CD4-positive, alpha-beta memory T cell (primary cell): Measurements from ENCODE around the gene CRAMP1. TPM values are rescaled to one million over a fixed set of nuclear protein-coding genes. Genes with fewer than 3 reads are reported as not detected.
A peak's percentile ranks its signal among the peaks of the same experiment; 100 is the strongest.

Experiments used
- CTCF ChIA-PET: fragments of 350-600 bp; sonication (Branson Sonifier 250); formaldehyde crosslinking; loops from one replicate; lab custom pipeline; 2021; ENCODE audit warnings: inconsistent platforms; ENCODE audit not compliant: partially characterized antibody; lab: Charles Lee
- POLR2A ChIA-PET: fragments of 350-600 bp; sonication (Branson Sonifier 250); formaldehyde crosslinking; loops from one replicate; lab custom pipeline; 2021; ENCODE audit not compliant: partially characterized antibody; lab: Charles Lee
- DNase-seq, 5 donors: peaks; one replicate each; pipeline versions ENCODE4 v3.0.0 to v3.0.0-alpha.2; 2020 to 2022; ENCODE audit warnings: mixed read lengths in 1 of 5
- H3K27ac ChIP-seq: one replicate; pipeline ENCODE4 v1.7.0; 2013; ENCODE audit warnings: low read depth, low read length
- H3K27me3 ChIP-seq: 2 replicates; pipeline ENCODE4 v1.7.0; 2013; ENCODE audit warnings: mild to moderate bottlenecking, low read length, moderate library complexity; ENCODE audit not compliant: insufficient read depth
- H3K36me3 ChIP-seq: 2 replicates; pipeline ENCODE4 v1.7.0; 2013; ENCODE audit warnings: mild to moderate bottlenecking, low read length, moderate library complexity; ENCODE audit not compliant: insufficient read depth
- H3K4me1 ChIP-seq: 2 replicates; pipeline ENCODE4 v1.7.0; 2013; ENCODE audit warnings: mild to moderate bottlenecking, low read length, moderate library complexity; ENCODE audit not compliant: insufficient read depth
- H3K4me3 ChIP-seq, 2 donors: one replicate each; pipeline ENCODE4 v1.7.0; 2013; ENCODE audit warnings: low read length in 2 of 2, mild to moderate bottlenecking in 1 of 2
- H3K9me3 ChIP-seq, 2 donors: one replicate each; pipeline ENCODE4 v1.7.0; 2013; ENCODE audit warnings: low read length in 2 of 2, control low read depth in 1 of 2; ENCODE audit not compliant: control insufficient read depth in 1 of 2
- H3K27ac Mint-ChIP-seq, 7 donors: one replicate each; pipeline ENCODE4 v1.8.0; 2020 to 2021; ENCODE audit warnings: mixed read lengths in 7 of 7, mild to moderate bottlenecking in 6 of 7, inconsistent platforms in 3 of 7, moderate library complexity in 3 of 7
- H3K27me3 Mint-ChIP-seq, 2 donors: one replicate each; pipeline ENCODE4 v1.8.0; 2020 to 2021; ENCODE audit warnings: mixed read lengths in 2 of 2
- H3K36me3 Mint-ChIP-seq, 2 donors: one replicate each; pipeline ENCODE4 v1.8.0; 2020 to 2021; ENCODE audit warnings: mixed read lengths in 2 of 2, inconsistent platforms in 1 of 2, mild to moderate bottlenecking in 1 of 2
- H3K4me1 Mint-ChIP-seq, 4 donors: one replicate each; pipeline ENCODE4 v1.8.0; 2020 to 2021; ENCODE audit warnings: mixed read lengths in 4 of 4, mild to moderate bottlenecking in 1 of 4
- H3K4me3 Mint-ChIP-seq, 8 donors: one replicate each; pipeline ENCODE4 v1.8.0; 2020 to 2021; ENCODE audit warnings: mixed read lengths in 8 of 8, mild to moderate bottlenecking in 7 of 8, moderate library complexity in 6 of 8, inconsistent platforms in 3 of 8
- H3K9me3 Mint-ChIP-seq, 8 donors: one replicate each; pipeline ENCODE4 v1.8.0; 2020 to 2021; ENCODE audit warnings: mixed read lengths in 8 of 8, mild to moderate bottlenecking in 5 of 8, inconsistent platforms in 3 of 8, moderate library complexity in 1 of 8
- intact Hi-C: fragments of 100-400 bp; cut with micrococcal nuclease; formaldehyde crosslinking; loops from one replicate; pipeline ENCODE4 v1.15.1; 2023
- polyA plus RNA-seq, 2 donors: library from polyadenylated mRNA; unstranded; fragments of 300-500 nt; fragmentation: Illumina TruSeq; gene quantifications; one replicate each; pipeline ENCODE4 v1.2.3, GENCODE V29; 2021
- total RNA-seq, 2 experiments: library from RNA; stranded (reverse); gene quantifications; one replicate each; pipeline ENCODE4 v1.2.3, GENCODE V29; 2021

CRAMP1 gene
- total and polyA plus RNA-seq, 4 experiments from 2014 or later = 0.55 to 33.8 (median 16.2) TPM

DNA sequence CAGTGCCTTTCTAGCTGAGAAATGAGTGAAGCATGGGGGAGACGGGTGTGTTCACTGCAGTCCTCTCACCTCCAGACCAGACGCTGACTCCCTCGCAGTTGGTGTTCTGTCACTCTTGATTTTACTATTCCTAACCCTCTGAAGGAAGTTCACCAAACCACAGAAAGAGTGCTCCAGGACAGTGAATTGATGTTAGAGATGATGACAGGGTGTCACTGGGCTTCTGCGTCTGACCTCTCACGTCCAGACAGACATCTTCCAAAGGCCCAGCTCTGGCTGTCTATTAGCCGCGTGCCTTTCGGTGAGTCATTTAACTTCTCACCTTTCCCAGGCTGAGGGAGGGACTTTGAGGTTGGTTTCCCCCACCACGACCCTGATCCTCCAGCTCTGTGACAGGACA lies 8.2 kb downstream of the CRAMP1 start:
- Histone ChIP-seq H3K27me3 (no peaks in the 10 kb centered on the region), H3K36me3 (peaks cover 37% of the 10 kb centered on the region), H3K27ac (no peak overlapping the region), H3K4me1 (peaks cover 9% of the 10 kb centered on the region), H3K9me3 (no peaks in the 10 kb centered on the region), H3K4me3 (no peak overlapping the region)
- Mint-ChIP-seq H3K27ac (peak overlapping the region in 1 of 7 donors; percentile 64), H3K4me1 (peaks cover 13 to 42% (median 19%) of the 10 kb centered on the region in 4 donors), H3K36me3 (peaks cover 34 to 37% of the 10 kb centered on the region in 2 donors), H3K9me3 (no peaks in the 10 kb centered on the region), H3K27me3 (peaks cover under 1 to 2% of the 10 kb centered on the region in 2 donors), H3K4me3 (no peak overlapping the region)
- intact Hi-C loops = no loop called here
- ChIA-PET CTCF (no interaction called here), POLR2A (no interaction called here)
- DNase-seq = no peak

DNA sequence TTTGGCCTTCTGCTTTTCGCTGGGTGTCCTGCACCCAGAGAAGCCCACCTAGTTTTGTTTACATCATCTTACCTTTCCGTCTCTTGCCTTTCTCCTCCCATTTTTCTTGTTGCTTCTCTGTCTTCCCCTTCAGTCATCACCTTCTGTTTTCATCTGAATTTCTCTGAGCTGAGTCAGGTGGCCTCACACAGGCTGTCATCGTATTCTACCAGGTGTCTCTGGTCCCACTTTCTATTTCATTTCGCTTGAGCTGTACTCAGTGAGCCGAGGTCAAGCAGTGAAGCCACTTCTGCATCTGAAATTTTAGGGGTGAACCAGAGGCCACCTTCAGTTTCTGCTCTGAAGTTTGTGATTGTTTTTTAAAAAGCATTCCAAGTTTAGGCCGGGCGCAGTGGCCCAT lies 9.7 kb downstream of the CRAMP1 start:
- Histone ChIP-seq H3K4me3 (no peak overlapping the region), H3K4me1 (no peaks in the 10 kb centered on the region), H3K27ac (no peak overlapping the region), H3K36me3 (peaks cover 32% of the 10 kb centered on the region), H3K9me3 (no peaks in the 10 kb centered on the region), H3K27me3 (no peaks in the 10 kb centered on the region)
- Mint-ChIP-seq H3K27ac (peak overlapping the region in 2 of 7 donors; percentile 36 to 81), H3K27me3 (no peaks in the 10 kb centered on the region), H3K4me3 (no peak overlapping the region), H3K4me1 (peaks cover 10 to 37% (median 14%) of the 10 kb centered on the region in 4 donors), H3K36me3 (peaks cover 33 to 35% of the 10 kb centered on the region in 2 donors), H3K9me3 (no peaks in the 10 kb centered on the region)
- intact Hi-C loops = no loop called here
- no peak for DNase-seq
- ChIA-PET CTCF (no interaction called here), POLR2A (no interaction called here)

DNA sequence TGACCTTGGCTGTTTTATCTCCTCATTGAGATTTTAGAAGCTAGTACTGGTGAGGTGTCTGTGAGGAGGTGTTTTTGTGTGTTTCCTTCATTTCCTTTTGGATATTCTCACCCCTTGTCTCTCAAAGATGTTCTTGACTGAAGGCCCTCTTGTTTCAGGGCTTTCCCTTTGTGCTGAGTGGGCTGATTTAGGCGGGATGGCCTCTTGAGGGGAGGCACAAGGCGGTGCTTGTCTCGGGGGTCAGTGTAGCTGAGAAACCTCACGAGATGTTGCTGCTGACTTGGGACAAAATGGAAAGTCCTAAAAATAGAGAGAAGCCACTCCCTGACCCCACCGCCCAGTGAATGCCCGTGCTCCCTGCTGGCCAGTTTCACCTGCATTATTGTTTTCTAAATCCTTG lies 14.2 kb downstream of the CRAMP1 start:
- Histone ChIP-seq H3K4me3 (no peak overlapping the region), H3K36me3 (peaks cover 15% of the 10 kb centered on the region), H3K27ac (no peak overlapping the region), H3K4me1 (no peaks in the 10 kb centered on the region), H3K27me3 (no peaks in the 10 kb centered on the region), H3K9me3 (no peaks in the 10 kb centered on the region)
- Mint-ChIP-seq H3K4me1 (peaks cover 7 to 34% (median 12%) of the 10 kb centered on the region in 4 donors), H3K27me3 (no peaks in the 10 kb centered on the region), H3K27ac (no peak overlapping the region), H3K9me3 (no peaks in the 10 kb centered on the region), H3K36me3 (peaks cover 31 to 34% of the 10 kb centered on the region in 2 donors), H3K4me3 (no peak overlapping the region)
- CTCF ChIA-PET = no interaction called here
- POLR2A ChIA-PET = no interaction called here
- intact Hi-C loops = no loop called here
- no peak for DNase-seq

DNA sequence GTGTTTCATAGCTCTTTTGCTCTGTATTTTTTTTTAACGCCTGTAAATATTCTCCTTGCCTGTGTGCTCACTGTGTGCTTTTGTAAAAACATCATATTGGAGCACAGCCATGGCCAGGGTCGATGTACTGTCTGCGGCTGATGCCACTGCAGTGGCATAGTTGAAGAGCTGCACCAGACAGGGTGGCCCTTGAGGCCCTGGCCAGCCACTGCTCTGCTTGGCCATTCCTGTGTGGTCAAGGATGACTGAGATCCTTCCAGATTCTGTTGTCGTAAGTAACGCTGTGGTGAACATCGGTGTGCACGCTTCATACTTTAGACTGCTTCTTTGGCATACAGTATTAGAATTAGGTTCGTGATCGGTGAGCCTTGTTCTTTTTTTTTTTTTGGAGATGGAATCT lies 14.6 kb downstream of the CRAMP1 start:
- H3K4me1 Mint-ChIP-seq = peaks cover 7 to 32% (median 13%) of the 10 kb centered on the region in 4 donors
- Histone ChIP-seq H3K4me3 (no peak overlapping the region), H3K27me3 (no peaks in the 10 kb centered on the region), H3K36me3 (peaks cover 15% of the 10 kb centered on the region), H3K4me1 (no peaks in the 10 kb centered on the region), H3K9me3 (no peaks in the 10 kb centered on the region), H3K27ac (no peak overlapping the region)
- H3K27me3 Mint-ChIP-seq = no peaks in the 10 kb centered on the region
- no peaks in the 10 kb centered on the region for H3K9me3 Mint-ChIP-seq
- ChIA-PET CTCF (no interaction called here), POLR2A (no interaction called here)
- H3K36me3 Mint-ChIP-seq = peaks cover 35 to 39% of the 10 kb centered on the region in 2 donors
- intact Hi-C loops = no loop called here
- no peak for DNase-seq
- H3K4me3 Mint-ChIP-seq = no peak overlapping the region
- H3K27ac Mint-ChIP-seq = no peak overlapping the region

DNA sequence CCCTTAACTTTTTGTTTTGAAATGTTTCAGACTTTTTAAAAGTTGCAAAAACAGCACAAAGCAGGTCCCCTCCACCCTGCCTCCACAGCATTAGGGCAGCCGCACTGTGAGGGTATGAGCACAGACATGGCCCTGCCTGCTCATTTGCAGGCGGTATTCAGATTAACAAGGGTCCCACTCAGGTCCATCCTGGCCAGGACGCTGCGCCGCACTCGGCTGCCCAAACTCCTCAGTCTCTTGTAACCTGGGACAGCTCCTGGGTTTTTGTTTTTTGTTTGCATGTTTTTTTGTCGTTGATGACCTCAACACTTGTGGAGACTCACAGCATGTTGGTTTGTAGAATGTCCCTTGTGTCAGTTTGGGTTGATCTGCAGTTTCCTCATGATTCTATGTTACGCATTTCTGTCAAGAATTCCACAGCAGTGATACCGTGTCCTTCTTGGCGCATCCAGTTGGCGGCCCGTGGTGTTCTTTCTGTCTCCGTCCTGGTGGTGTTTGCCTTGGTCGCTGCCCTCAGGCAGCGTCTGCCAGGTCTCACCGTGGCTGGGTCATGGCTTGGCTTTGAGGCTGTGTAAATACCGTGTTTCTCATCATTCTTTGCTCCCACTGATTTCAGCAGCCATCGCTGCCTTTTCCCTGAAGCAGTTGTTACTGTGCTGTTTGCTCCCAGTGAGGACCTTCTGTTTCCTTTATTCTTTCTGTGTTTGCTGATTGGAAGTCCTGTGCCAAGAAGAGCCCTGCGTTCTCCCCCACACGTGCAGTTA lies 18.5 kb downstream of the CRAMP1 start:
- no peaks in the 10 kb centered on the region for H3K27me3 Mint-ChIP-seq
- Histone ChIP-seq H3K36me3 (peaks cover 39% of the 10 kb centered on the region), H3K27ac (no peak overlapping the region), H3K4me3 (no peak overlapping the region), H3K4me1 (no peaks in the 10 kb centered on the region), H3K27me3 (no peaks in the 10 kb centered on the region), H3K9me3 (no peaks in the 10 kb centered on the region)
- H3K27ac Mint-ChIP-seq = peak overlapping the region in 1 of 7 donors; percentile 29
- intact Hi-C loops = no loop called here
- no peak for DNase-seq
- ChIA-PET CTCF (no interaction called here), POLR2A (no interaction called here)
- no peak overlapping the region for H3K4me3 Mint-ChIP-seq
- H3K36me3 Mint-ChIP-seq = peaks cover 47 to 64% of the 10 kb centered on the region in 2 donors
- H3K4me1 Mint-ChIP-seq = peaks cover 0 to 21% (median 8%) of the 10 kb centered on the region in 4 donors
- H3K9me3 Mint-ChIP-seq = no peaks in the 10 kb centered on the region

DNA sequence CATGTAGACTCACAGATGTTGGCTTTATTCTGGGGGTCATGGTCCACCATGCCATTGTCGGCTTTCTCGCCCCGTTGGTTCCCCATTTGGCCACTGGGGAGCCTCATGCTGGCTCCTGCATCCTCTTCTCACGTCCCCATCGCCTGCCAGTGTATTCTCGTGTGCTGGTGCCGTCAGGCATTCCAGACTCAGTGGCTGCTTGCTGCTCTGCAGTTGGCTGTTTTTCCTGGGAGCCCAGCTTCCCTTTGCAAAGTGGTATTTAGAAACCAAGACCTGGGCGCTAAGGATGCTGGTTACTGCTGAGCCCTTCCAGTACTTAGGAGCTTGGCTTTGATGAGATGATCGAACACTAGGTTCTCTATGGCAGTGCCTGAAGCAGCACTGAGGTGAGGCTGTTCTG lies 19.1 kb downstream of the CRAMP1 start:
- Histone ChIP-seq H3K27me3 (no peaks in the 10 kb centered on the region), H3K9me3 (no peaks in the 10 kb centered on the region), H3K4me3 (no peak overlapping the region), H3K4me1 (no peaks in the 10 kb centered on the region), H3K27ac (no peak overlapping the region), H3K36me3 (peaks cover 39% of the 10 kb centered on the region)
- Mint-ChIP-seq H3K27ac (peak overlapping the region in 2 of 7 donors; percentile 10 to 29), H3K36me3 (peaks cover 46 to 65% of the 10 kb centered on the region in 2 donors), H3K4me1 (peaks cover 0 to 21% (median 8%) of the 10 kb centered on the region in 4 donors), H3K9me3 (no peaks in the 10 kb centered on the region), H3K4me3 (no peak overlapping the region), H3K27me3 (no peaks in the 10 kb centered on the region)
- DNase-seq = no peak
- ChIA-PET POLR2A (no interaction called here), CTCF (no interaction called here)
- intact Hi-C loops = no loop called here

DNA sequence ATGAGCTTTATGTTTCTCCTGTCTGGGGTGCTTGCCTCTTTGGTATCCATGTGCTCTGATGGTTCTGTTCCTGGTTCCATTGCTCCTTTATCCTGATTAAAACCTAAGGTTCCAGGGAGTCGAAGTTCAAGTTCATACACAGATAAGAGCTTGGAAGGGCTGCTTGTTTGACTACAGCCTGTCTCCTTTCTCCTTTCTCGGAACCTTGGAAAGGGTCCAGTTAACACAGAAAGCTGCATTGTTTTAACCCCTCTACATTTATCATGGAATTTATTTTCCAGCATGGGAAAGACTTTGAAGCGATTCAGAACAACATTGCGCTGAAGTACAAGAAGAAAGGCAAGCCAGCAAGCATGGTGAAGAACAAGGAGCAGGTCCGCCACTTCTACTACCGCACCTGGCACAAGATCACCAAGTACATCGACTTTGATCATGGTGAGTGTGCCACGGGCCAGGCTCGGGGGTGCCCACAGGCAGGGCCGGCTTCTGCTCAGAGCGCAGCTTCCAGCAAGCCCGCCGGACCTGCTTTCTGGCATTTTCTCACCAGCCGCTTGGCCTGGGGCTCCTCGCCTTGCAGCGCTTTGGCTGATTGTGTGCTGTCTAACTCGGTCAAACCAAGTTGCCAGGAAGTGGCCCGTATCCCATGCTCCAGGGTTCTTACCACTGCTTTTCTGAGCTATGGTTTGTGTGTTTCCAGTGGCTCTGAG lies 19.9 kb downstream of the CRAMP1 start:
- Histone ChIP-seq H3K4me1 (no peaks in the 10 kb centered on the region), H3K4me3 (no peak overlapping the region), H3K27me3 (no peaks in the 10 kb centered on the region), H3K27ac (no peak overlapping the region), H3K36me3 (peaks cover 39% of the 10 kb centered on the region), H3K9me3 (no peaks in the 10 kb centered on the region)
- H3K27ac Mint-ChIP-seq = no peak overlapping the region
- CTCF ChIA-PET = no interaction called here
- H3K4me3 Mint-ChIP-seq = no peak overlapping the region
- POLR2A ChIA-PET = interaction anchor here (0.5 kb wide), 1 partner anchor 52 kb away, joined by 3 read pairs; no protein-coding TSS in a partner anchor
- DNase-seq = no peak
- no peaks in the 10 kb centered on the region for H3K27me3 Mint-ChIP-seq
- H3K36me3 Mint-ChIP-seq = peaks cover 38 to 57% of the 10 kb centered on the region in 2 donors
- H3K4me1 Mint-ChIP-seq = peaks cover 0 to 18% (median 5%) of the 10 kb centered on the region in 4 donors
- intact Hi-C loops = no loop called here
- H3K9me3 Mint-ChIP-seq = no peaks in the 10 kb centered on the region
